HL-60/S4 (cell line): ENCODE measurements around the gene GTPBP3.

Experiments
- in situ Hi-C: fragments of 300-500 bp; cut with MboI; formaldehyde crosslinking; loops from 2 replicates; pipeline ENCODE4 v1.14.3; 2022; ENCODE audit warnings: low sequenced_read_pairs

Gene GTPBP3

GRCh38 chr19:17380426-17381138 lies 43.2 kb downstream of the GTPBP3 start:
- in situ Hi-C loops = no loop called here

DNA sequence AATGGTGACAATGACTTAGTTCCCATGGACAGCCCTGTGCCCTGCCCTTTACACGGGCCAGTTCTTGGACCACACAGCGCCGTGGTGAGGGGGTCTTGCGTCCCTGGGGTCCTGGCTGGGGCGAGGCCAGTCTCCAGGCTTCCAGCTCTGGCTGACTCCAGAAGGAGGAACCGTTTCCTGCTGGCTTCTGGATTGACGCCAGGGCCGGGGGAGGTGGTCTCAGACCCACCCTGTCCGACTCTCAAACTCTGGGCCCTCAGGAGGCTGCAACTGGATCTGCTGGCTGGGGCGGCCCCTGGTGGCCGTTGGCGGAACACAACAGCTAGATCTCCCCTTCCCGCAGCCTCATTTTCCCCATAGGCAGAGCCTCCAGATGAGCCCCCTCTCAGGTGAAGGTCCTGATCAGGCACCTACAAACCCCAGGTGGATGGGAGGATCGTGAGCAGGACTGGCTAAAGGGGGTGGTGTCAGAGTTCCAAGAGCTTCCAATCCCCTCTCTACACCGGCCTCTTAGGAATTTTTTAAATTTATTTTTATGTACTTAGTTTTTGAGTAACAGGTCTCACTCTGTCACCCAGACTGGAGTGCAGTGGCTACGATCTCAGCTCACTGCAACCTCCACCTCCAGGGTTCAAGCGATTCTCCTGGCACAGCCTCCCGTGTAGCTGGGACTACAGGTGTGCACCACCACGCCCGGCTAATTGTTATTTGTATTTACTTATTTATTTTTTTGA lies 48.7 kb downstream of the GTPBP3 start:
- in situ Hi-C loops = loop anchor here (5.0 kb wide), 2 partner anchors 39 to 99 kb away; no protein-coding TSS in a partner anchor

DNA sequence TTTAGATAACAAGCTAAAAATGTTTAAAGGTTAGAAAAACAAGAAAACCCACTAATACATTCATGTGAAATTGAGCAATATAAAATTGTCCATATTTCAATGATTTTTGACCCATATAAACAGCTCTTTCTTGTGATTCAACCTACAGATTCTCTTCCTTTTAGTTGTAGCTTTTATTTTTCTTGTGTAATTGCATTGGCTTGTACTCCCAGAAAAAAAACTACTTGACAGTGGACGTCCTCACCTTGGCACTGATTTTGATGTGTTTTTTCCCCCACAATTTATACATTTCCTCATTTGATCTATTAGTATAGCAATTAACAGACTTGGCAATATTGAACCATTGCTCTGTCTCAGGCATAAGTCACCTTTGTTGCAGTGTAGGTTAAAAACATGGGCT lies 51.9 kb downstream of the GTPBP3 start:
- in situ Hi-C loops = loop anchor here (5.0 kb wide), 2 partner anchors 42 to 102 kb away; no protein-coding TSS in a partner anchor

DNA sequence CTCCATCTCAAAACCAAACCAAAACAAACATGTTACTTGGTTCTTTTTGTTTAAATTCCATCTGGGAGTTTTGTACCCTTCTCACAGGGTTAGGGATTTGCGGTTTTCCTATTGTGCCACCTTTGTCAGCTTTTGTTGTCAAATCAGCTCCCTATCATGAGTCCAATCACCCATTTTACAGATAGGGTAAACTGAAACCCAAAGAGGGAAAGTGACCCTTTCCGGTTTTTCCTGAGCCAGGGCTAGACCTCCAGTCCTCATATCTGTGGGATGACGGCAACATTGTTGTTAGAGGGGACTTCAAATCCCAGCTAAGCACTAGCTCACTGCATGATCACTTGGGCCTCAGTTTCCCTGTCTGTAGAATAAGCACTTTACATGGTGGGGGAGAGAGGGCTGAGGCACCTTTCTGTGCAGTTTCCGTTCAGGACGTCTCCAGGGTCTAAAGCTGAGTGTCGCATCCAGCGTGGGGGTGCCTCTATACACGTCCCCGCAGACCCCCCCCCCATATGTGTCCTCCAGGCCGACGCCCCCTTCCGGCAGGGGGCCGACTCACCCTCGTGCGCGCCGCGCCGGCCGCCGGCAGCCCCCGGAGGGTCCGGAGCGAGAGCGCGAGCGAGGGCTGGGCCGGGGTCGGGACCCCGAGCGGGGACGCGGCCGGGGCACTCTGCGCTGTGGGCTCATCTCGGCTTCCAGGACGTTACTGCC lies 52.8 kb downstream of the GTPBP3 start:
- in situ Hi-C loops = loop anchor here (5.0 kb wide), 2 partner anchors 43 to 103 kb away; no protein-coding TSS in a partner anchor

DNA sequence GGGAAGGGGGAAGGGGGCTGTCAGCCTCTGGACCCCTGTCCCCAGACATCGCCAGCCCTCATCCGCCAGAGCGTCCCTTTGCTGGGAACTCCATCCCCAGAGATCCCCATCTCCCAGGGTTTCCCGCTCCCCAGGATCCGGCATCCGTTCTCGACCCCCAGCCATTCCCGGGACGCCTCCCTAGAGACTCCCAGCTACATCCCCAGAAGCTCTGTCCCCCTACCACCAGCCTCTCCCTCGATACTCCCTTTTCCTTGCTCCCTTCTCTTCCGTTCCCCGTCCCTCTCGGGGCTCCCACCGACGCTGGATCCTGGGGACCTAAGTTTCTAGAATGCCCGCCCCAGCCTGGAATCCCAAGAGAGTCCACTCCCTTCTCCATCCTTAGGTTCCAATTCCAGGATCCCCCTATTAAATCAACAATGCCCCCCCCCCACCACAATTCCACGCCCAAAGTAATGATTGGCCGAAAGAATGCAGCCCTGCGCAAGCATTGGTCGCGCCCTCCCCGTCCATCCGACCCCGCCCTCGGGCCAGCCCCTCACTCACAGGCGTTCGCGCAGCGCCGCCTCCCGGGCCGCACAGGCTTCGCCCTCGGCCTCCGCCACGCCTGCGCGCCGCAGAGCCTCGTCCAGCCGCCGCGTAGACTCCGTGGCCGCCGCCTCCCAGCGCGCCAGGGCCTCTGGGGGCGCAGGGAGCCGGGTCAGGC lies 53.5 kb downstream of the GTPBP3 start:
- in situ Hi-C loops = no loop called here

GRCh38 chr19:17391371-17392151 lies 54.2 kb downstream of the GTPBP3 start:
- in situ Hi-C loops = no loop called here
